ENCODE results near the gene PHF11.

DNA sequence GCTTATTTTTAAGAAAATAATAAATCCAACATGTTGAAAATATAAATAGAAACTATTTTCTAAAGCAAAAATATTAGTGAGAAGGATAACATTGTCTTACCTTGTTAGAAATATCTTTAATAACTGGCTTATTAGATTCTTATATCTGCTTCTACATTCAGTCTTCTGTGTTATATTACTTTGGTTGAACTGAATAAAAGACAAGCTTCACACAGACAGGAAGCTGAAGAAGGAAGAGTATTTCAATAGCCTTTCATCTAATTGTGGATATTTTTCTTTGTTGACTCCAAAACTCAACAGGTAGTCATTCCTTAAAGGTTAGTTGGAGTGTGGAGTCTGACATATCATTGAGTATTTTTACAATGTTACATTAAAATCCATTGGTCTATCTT lies 40.8 kb upstream of the PHF11 start:
- TF ChIP-seq, protein P1, sequence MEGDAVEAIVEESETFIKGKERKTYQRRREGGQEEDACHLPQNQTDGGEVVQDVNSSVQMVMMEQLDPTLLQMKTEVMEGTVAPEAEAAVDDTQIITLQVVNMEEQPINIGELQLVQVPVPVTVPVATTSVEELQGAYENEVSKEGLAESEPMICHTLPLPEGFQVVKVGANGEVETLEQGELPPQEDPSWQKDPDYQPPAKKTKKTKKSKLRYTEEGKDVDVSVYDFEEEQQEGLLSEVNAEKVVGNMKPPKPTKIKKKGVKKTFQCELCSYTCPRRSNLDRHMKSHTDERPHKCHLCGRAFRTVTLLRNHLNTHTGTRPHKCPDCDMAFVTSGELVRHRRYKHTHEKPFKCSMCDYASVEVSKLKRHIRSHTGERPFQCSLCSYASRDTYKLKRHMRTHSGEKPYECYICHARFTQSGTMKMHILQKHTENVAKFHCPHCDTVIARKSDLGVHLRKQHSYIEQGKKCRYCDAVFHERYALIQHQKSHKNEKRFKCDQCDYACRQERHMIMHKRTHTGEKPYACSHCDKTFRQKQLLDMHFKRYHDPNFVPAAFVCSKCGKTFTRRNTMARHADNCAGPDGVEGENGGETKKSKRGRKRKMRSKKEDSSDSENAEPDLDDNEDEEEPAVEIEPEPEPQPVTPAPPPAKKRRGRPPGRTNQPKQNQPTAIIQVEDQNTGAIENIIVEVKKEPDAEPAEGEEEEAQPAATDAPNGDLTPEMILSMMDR (conservative IDR thresholded peaks at IDR 0.05; ENCODE audit: low read length) = no peak
- no peak for TF ChIP-seq EZH2phosphoT487 (IDR thresholded peaks at IDR 0.05; ENCODE audit: borderline replicate concordance, low read depth, low read length)

Data from OCI-LY7 (cell line).